HG02973 (cell line): Measurements from ENCODE around the gene PLGLB1.
"Not testable (repeated sequence)": the region's sequence is repeated elsewhere in the genome, so short reads cannot be mapped to it uniquely, and the experiment has no call there.

Experiments used
- ATAC-seq: cut with Tn5 transposase; IDR thresholded peaks from one replicate; pipeline ENCODE4 v1.9.1; 2021; ENCODE audit warnings: moderate library complexity; ENCODE audit not compliant: unreplicated experiment

PLGLB1 gene

DNA sequence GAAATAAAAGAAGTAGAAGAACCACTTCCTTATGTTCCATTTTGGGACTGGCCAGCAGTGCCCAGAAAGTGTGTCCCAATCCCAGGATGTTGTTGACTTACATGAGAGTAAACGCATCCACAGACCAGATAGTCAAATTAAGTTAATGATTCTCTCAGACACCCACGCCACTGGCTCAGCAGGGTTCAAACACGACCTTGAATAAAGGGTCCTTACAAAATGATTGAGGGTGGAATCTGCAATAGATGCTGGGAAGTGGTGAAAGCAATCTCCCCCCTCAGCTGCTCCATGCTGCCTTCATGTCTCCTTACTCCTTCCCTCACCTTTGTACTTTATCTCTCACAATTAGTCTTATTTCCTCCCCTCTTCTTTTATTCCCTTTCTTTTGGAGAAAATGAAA is at the start of gene PLGLB1:
Gene PLGLB1 (minus strand): TSS at position 101 of the 400 bp plus-strand sequence. CDS start 61 bp downstream, at position 40.
- not testable (repeated sequence) for ATAC-seq

DNA sequence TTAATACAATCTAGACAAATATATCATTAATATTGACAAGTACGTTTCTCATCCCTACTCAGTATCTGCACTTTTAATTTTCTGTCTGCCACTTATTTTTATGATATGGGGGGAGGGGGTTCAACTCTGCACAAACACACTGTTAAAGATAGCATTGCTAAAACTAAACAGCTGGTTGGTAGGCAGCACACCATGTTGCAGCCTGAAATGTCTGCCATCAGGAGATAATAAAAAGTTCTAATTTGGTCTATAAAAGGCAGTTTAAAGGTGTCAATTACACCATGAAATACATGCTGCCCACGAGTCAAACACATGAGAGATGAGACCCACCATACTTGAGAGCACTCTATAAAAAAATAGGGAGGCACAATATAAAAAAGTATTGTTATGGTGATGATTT is 42.7 kb upstream of the PLGLB1 start:
- ATAC-seq: not testable (repeated sequence)

DNA sequence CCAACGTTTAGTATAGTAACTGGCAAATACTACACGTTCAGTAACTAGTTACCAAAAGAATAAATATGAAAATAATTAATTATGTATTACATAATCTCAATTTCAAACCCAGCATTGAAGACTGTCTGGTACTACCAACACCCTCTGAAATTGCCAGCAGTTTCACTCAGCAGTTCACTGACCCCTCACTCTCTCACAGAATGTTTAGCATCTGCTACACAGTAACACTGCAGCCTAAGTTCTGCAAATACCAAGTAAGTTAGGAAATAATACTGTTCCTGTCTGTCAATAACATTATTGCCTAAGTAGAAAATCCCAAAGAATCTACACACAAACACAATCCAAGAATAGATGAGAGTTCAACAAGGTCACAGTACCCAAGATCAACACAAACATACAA is 41.8 kb upstream of the PLGLB1 start:
- not testable (repeated sequence) for ATAC-seq

DNA sequence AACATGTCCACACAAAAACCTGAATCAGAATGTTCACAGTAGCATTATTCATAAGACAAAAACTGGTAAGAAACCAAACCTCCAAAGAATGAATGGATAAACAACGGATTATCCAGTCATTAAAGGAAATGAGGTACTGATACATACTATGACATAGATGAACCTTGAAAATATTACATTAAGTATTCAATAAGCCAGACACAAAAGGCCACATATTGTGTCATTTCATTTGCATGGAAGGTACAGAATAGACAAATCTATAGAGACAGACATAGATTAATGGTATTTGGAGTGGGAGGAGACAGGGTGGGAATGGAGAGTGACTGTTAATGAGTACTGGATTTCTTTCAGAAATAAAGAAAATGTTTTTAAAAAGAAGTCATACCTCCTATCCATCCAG is 39.9 kb upstream of the PLGLB1 start:
- ATAC-seq: not testable (repeated sequence)

DNA sequence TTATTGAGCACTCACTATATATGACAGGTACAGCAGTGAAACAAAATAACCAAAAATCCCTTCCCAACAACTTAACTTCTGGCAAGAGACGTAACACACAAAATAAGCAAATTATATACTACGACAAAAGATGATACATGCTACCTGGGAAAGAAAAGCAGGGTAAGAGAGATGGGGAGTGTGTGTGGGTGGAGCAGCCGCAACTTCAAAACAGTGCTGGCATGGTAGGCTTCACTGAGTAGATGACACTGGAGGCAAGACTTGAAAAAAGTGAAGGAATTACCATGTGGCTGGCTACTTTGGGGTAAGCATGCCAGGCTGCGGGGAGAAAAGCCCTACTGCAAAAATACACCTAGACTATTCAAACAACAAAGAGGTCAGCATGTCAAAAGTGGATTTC is 36.0 kb upstream of the PLGLB1 start:
- not testable (repeated sequence) for ATAC-seq

DNA sequence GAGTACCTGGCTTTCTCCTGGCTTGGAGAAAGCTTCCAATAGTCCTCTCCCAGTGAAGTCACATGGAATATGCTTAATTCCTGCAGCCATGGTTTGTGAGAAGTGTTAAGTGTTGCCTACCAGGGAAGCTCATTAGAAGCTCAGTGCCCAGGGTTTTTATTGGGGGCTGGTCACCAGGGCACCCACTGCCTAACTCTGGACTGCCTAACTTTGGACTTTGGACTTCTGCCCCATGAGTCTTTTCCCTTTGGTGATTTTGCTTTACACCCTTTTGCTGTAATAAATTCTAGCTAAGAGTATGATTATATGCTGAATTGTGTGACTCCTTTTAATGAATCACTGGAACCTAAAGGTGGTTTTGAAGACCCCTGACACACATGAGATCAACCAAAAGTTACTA is 35.2 kb upstream of the PLGLB1 start:
- ATAC-seq: not testable (repeated sequence)

DNA sequence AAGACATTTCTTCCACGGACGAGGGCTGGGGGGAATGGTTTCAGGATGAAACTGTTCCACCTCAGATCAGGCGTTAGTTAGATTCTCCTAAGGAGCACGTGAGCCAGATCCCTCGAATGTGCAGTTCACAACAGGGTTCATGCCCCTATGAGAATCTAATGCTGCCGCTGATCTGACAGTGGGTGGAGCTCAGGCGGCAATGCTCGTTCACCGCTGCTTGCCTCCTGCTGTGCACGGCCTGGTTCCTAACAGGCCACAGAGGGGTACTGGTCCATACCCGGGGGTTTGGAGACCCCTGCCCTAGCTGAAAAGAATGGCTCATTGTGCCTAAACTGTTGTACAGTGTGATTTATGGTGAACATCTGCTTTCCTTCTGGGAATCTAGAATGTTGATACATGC is 34.8 kb upstream of the PLGLB1 start:
- not testable (repeated sequence) for ATAC-seq

DNA sequence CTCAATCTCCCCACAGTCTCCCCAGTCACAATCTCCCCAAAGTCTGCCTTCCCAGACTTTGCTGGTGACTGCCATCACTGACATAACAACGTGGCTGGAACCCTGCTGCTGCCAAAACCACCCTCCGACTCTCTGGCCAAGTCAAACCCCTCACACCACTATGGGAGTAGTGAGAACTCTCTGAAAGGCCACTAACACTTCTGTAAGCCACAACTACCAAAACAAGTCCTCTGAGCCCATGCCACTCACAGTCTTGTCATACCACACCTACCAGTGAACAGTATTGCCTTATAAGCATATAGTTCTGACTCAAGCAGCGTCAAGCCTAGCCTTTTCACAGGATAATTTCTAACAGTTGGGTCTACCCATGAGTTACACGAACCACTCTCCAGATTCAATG is 32.7 kb upstream of the PLGLB1 start:
- not testable (repeated sequence) for ATAC-seq

DNA sequence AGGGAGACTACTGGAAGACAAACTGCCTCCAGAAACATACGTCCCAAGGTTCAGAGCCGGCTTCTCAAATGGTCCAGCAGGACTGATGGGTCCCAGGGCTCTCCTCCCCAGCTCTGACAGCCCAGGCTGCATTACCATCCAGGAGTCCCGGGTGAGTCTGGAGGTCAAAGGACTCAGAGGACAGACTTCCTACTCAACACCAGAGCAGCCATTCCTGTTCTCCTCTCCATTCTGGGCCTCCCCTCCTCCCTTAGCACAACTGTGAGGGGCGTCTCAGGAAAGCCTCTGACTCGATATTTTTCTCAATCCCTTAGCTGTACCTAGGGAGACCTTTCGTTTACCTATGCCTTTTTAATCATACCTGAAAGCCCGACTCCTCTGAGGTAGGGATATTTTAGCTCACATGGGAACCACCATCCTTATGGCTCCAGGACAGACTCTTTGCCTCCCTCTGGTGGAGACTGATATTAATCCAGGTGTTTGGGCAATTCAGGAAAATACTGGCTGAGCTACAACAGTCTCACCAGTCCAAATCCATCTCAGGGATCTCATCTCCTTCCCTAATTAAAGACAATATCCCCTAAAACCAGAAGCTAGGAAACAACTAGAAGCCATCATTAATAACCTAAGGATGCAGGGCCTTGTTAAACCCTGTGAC is 19.8 kb upstream of the PLGLB1 start:
- ATAC-seq: not testable (repeated sequence)

DNA sequence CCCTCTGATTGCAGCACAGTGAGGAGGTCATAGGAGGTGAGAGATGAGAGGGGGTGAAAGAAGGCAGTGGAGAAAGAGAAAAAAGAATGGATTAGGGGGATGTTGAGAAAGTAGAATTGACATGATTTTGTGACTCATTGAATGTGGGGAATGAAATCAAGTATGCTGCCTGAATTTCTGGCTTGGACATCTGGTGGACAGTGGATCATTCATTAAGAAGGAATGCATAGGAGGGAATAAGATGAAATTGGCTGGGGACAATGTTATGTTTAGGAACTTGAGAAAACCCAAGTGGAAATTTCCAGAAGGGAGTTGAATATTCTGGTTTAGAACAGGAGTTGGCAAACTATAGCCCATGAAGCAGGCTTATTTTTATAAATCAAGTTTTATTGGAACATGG is 7.0 kb upstream of the PLGLB1 start:
- not testable (repeated sequence) for ATAC-seq

DNA sequence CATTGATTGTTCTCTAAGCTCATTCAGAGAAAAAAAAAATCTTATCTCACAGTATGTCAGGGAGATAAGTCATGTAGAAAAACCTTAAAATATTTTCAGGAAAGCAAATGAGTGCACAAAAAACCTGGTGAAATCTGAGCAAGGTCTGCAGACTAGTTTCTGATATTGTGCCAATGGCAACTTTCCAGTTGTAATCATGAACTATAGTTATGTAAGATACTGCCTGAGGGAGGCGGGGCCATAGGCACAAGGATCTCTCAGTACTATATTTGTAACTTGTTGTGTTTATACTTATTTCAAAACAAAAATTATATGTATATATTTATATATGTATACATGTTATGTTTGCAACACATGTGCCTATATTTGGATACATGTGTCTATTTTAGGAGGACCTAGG is 5.2 kb upstream of the PLGLB1 start:
- ATAC-seq: not testable (repeated sequence)

DNA sequence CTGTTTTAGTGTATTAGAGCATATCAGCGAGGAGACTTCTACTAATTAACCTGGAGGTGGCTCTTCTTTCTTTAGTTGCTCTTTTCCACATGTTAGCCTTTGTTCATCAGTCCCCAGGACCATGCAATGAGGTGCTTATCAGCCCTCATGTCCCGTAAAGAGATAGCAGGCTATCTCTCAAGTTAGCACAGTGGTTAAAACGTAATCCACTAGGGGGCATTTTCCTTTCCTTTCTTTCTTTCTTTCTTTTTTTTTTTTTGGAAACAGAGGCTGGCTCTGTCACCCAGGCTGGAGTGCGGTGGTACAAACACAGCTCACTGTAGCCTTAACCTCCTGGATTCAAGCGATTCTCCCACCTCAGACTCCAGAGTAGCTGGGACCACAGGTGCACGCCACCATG is 4.3 kb upstream of the PLGLB1 start:
- ATAC-seq: not testable (repeated sequence)

DNA sequence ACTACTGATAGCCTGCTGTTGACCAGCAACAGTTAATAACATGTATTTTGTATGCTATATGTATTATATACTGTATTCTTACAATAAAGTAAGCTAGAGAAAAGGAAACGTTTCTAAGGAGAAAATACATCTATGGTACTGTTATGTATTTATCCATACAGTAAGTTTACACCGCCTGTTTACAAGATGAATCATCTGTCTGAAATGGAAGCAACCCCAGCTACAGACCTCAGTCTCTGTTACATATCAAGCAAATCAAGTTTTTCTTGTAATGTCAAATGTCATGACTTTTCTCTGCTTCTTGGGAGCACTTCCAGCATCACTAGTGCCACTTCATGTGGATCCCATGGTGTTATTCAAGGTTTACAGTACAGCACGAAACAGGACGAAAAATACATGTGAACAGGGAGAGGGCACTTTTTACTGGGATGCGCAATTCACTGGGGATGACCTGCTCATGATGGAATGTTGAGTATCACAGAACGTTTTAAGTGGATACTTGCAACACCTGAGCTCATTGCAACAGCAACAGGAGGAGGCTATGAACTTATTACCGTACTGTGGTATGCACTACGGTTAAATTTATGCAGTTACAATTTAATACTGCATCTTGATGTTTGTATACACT is 2.5 kb upstream of the PLGLB1 start:
- ATAC-seq: not testable (repeated sequence)

DNA sequence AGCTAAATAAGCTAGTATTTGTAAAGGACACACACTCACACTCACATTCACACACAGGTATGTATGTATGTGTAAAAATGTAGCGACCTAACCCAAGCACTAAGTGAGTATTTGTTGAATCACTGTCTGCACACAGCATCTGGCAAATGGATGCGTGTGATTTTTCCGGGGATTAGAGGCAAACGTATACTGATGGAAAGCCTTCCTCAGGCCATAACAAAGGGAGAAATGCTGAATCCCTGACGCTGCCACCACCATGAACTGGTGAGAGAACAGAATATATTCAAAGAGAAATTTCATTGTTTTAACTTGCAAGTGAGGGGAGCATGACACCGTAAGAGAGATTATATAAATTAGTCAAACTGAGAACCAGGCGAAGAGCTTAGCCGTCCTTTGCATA is 601 bp downstream of the PLGLB1 start:
- not testable (repeated sequence) for ATAC-seq

DNA sequence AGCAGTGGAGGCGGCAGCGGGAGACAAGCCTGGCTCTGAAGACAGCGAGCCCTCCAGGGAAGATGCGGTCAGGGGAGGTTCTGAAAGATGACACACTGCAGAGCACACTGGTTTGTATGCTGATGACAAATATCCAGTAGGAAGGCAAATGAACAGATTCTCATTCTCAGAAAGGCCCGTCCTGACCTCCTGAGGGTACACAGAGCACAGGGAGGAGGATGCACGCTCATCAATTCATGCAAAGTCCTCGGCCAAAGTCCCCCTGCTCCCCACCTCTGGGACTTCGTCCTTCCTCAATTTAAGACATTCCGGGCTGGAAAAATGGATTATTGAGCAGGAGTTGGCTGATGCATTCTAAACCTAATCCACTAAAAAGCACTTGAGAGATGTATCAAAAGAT is 2.6 kb downstream of the PLGLB1 start:
- ATAC-seq: not testable (repeated sequence)

DNA sequence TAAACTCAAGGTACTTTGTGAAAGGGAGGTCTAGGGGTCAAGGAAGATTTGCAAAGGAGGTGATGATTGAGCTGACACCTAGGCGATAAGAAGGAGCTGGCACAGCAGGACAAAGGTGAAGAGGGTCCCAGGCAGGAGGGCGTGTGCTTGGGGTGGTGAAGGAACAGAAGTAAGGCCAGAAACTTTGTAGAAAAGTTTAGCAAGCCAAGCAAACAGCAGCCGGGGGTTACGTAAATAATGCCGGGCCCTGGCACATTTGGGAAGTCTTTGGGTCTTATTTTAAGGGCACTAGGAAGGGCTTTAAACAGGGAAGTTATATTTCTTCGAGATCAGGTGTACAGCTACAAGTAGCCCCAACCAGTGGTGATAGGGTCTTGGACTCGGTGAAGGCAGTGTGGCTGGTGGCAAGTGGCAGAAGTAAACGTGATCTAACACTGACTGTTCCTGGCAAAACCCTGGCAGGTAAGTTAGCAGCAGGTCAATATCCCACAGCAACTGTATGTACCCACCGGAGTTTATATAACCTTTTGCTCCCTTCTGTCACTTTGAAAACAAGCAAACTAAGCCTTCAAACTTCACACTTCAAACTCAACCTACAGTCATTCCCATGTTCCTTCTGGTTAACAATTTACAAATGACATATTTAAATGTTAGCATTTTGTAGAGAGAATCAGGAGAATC is 7.0 kb downstream of the PLGLB1 start:
- ATAC-seq: not testable (repeated sequence)

DNA sequence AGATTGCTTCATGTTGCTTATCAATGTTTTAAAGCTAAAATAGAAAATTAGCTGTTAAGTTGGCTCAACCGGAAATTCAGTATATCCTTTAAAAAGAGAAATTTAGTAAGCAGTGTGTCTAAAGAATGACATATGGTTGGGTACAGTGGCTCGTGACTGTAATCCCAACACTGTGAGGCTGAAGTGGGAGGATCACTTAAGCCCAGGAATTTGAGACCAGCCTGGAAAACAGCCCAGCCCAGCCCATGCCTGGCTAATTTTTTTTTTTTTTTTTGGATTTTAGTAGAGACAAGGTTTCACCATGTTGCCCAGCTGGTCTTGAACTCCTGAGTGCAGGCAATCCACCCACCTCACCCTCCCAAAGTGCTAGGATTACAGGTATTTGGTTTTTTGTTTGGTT is 17.2 kb downstream of the PLGLB1 start:
- ATAC-seq: not testable (repeated sequence)
